Right ventricle myocardium superior (tissue), 1 donor: ENCODE results near the gene FBLN1. TPM values are rescaled to one million over a fixed set of nuclear protein-coding genes. Genes with fewer than 3 reads are reported as not detected.
A peak's percentile ranks its signal among the peaks of the same experiment; 100 is the strongest.
"Not testable (repeated sequence)": the region's sequence is repeated elsewhere in the genome, so short reads cannot be mapped to it uniquely, and the experiment has no call there.

Source experiments
- ATAC-seq: fragments of 200-7000 bp; cut with Tn5 transposase; one replicate; pipeline ENCODE4 v1.9.1; 2020; ENCODE audit warnings: mild to moderate bottlenecking; ENCODE audit not compliant: poor library complexity
- DNase-seq: peaks from one replicate; pipeline ENCODE4 v3.0.0-alpha.2; 2020
- intact Hi-C: fragments of 100-400 bp; cut with DNase I; formaldehyde crosslinking; loops from one replicate; pipeline ENCODE4 v1.11.2; 2022
- total RNA-seq: library from RNA; stranded (reverse); fragmentation: NEBNext Ultra II Directional; extraction: Animal tissue kit (Norgen Biotek cat#: 25700); gene quantifications from one replicate; pipeline ENCODE4 v1.2.1, GENCODE V29; 2021
- donor health status: DM: no; HTN: yes; CAD: no; lungs with severe emphysema.

The FBLN1 gene
- total RNA-seq, 1 donor from 2014 or later, result 89.5 TPM

GRCh38 chr22:45518136-45518535, 15.5 kb downstream of the FBLN1 start:
- DNase-seq (no peak), ATAC-seq (no peak)
- intact Hi-C loops, result no loop called here

DNA sequence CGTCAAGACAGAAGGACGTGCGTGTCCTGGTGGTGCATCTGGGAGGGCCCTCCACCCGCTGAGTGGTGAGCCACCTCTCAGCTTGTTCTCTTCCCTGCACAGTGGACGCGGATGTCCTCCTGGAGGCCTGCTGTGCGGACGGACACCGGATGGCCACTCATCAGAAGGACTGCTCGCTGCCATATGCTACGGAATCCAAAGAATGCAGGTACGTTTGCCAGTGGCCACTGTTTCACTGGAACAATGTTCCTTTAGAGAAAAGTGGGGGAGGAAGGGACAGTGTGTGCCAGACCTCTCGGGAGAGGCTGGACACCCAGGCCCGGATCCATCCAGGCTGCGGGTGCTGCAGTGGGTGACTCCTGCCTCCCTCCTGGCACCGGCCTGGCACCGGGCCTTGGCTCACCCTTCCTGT, 15.9 kb downstream of the FBLN1 start:
- intact Hi-C loops, result no loop called here
- peak; percentile 55 for DNase-seq
- peak; percentile 66 for ATAC-seq

- intact Hi-C loops, result no loop called here
- ATAC-seq (no peak), DNase-seq (no peak)
Measured at GRCh38 chr22:45521178-45521577, 18.5 kb downstream of the FBLN1 start.

- ATAC-seq, result no peak
- intact Hi-C loops, result no loop called here
- no peak for DNase-seq
Measured at GRCh38 chr22:45522462-45522861, 19.8 kb downstream of the FBLN1 start.

DNA sequence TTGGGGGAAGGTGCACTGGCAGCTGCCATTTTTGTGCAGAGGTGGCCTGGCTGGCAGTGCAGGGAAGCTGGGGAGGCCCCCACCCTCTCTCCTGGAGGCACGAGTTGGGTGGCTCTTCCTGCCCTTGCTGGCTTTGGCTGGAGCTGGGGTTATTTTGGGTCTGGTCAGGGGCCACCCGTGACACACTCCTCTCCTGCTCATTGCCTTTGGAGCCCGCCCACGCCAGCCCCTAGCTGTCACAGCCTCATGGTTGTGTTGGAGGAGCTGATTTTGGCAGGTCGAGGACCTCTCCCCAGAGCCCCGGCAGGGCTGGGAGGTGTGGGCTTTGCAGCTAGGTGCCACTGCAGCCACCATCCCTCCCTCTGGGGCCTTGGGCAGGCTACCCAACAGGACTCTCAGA, 21.5 kb downstream of the FBLN1 start:
- DNase-seq, result no peak

DNA sequence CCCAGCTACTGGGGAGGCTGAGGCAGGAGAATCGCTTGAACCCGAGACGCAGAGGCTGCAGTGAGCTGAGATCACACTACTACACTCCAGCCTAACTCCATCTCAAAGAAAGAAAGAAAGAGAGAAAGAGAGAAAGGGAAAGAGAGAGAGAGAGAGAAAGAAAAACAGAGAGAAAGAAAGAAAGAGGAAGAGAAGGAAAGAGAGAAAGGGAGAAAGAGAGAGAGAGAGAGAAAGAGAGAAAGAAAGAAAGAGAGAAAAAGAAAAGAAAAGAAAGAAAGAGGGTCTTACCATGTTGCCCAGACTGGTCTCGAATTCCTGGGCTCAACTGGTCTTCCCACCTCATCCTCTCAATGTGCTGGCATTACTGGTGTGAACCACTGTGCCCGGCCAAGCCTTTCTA, 22.3 kb downstream of the FBLN1 start:
- DNase-seq, result no peak
- no peak for ATAC-seq
- intact Hi-C loops, result no loop called here

More for the DNA sequence above, 21.5 kb downstream of the FBLN1 start:
- intact Hi-C loops, result no loop called here
- ATAC-seq, result no peak

DNA sequence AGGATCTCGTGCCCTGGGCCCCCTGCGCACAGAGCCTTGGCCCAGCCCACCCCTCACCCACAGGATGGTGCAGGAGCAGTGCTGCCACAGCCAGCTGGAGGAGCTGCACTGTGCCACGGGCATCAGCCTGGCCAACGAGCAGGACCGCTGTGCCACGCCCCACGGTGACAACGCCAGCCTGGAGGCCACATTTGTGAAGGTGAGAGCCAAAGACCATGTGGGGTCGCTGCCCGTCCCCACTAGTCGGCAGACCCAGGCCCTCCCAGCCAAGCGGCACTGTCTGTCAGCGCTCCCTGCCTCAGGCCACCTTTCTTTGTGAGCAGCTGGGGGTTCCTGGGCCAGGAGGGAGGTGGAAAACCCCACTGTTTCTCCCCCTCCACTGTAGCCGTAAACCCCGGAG, 22.8 kb downstream of the FBLN1 start:
- ATAC-seq (no peak), DNase-seq (no peak)
- intact Hi-C loops, result no loop called here

GRCh38 chr22:45526281-45526680, 23.6 kb downstream of the FBLN1 start:
- DNase-seq (no peak), ATAC-seq (no peak)
- intact Hi-C loops, result no loop called here

DNA sequence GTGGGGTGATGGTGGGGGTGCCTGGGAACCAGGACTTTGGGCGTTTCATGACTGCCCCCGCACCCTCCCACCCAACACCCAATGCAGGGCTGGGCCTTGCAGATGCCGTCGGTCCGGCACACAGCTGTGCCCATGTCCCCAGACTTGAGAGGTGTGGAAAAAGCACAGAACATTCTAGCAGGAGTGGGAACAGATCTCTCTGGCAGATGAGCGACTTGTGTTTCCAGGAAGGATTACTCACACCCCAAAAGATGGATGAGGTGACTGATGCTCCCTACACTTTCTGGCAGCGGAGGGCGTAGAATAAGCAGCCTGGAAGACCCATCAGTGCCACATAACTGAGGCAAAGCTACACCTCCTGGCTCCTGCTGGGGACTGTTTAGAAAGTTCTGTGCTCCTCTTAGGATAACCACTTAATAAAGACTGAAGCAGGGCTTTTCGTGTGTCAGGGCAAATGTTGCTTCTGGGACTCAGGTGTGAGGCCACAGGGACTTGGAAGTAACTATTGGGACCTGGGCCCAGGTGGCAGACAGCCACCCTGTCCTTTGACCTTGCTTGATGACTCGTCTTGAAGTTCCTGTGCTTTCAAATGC, 24.2 kb downstream of the FBLN1 start:
- intact Hi-C loops, result no loop called here
- DNase-seq (no peak), ATAC-seq (no peak)

DNA sequence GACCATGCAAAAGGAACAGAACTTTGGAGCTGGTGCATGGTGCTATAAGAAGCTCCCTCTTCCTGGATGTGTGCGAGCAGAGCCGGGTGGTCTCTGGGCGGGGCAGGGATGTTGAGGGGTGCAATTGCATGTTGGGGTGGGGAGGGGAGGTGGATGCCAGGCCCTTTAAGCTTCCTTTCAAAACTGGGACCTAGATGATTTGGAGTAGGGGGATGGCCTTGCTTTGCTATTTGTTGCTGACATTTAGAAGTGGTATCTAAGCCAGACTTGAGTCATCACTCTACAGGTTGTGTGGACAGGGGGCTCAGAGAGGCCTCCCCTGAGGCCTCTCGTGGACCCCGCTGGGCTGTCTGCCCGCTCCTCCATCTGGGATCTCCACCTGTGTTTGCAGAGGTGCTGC, 24.8 kb downstream of the FBLN1 start:
- intact Hi-C loops, result no loop called here
- no peak for ATAC-seq
- DNase-seq, result no peak

DNA sequence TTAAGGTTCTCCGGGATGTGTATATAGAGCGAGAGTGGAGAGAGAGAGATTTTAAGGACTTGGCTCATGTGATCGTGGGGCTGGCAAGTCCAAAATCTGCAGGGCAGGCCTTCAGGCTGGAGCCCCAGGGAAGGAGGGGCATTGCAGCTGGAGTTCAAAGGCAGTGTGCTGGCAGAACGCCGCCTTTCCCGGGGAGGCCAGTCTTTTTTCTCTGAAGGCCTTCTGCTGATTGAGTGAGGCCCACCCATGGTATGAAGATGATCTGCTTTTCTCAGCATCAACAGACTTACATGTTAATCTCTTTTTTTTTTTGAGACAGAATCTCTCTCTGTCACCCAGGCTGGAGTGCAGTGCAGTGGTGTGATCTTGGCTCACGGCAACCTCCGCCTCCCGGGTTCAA, 25.4 kb downstream of the FBLN1 start:
- ATAC-seq (no peak), DNase-seq (no peak)
- intact Hi-C loops, result no loop called here

- intact Hi-C loops, result no loop called here
- ATAC-seq, result no peak
- DNase-seq, result no peak
Measured at GRCh38 chr22:45529105-45529504, 26.4 kb downstream of the FBLN1 start.

GRCh38 chr22:45529971-45530575, 27.4 kb downstream of the FBLN1 start:
- no peak for DNase-seq
- intact Hi-C loops, result no loop called here
- ATAC-seq, result no peak

DNA sequence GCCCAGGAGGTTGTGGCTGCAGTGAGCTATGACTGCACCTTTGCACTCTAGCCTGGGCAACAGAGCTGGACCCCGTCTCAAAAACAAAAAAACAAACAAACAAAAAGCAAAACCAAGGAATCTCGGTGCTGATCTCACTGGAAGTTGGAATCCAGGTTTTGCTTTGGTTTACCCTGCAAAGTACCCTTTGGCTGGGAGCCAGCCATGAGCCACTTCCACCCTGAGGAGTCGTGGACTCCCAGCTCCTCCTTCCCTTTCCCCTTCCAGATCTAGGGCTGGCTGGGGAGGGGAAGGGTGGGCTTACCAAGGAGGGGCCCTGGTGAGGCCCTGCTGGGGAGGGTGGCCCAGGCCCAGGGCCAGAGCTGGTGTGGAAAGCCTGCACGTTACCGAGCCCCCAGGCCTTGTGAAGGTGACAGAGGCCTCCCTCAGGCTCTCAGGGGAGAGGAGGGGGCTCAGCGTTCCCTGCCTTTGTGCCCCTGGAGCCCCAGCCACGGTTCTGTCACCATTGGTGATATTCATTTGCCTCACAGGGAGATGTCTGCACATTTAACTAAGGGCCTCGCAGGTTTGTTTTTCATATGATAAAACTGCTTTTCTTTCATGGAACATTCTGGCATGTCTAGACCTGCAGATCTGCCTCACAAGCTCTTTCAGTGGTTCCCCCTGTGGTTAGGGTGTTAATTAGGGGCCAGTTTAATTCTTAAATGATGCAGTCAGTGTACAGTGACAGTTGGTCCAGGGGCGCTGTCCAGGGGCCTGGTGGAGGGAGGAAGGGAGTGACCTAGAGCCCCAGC, 29.0 kb downstream of the FBLN1 start:
- DNase-seq (no peak), ATAC-seq (no peak)
- intact Hi-C loops, result no loop called here

- ATAC-seq (no peak), DNase-seq (no peak)
- intact Hi-C loops, result no loop called here
Measured at GRCh38 chr22:45532235-45532631, 29.6 kb downstream of the FBLN1 start.

- intact Hi-C loops, result no loop called here
- ATAC-seq (no peak), DNase-seq (no peak)
Measured at GRCh38 chr22:45533703-45534102, 31.0 kb downstream of the FBLN1 start.

- ATAC-seq (no peak), DNase-seq (no peak)
- intact Hi-C loops, result no loop called here
Measured at GRCh38 chr22:45534339-45535192, 31.9 kb downstream of the FBLN1 start.

- no peak for DNase-seq
- no peak for ATAC-seq
- intact Hi-C loops, result no loop called here
Measured at GRCh38 chr22:45535290-45535689, 32.6 kb downstream of the FBLN1 start.

DNA sequence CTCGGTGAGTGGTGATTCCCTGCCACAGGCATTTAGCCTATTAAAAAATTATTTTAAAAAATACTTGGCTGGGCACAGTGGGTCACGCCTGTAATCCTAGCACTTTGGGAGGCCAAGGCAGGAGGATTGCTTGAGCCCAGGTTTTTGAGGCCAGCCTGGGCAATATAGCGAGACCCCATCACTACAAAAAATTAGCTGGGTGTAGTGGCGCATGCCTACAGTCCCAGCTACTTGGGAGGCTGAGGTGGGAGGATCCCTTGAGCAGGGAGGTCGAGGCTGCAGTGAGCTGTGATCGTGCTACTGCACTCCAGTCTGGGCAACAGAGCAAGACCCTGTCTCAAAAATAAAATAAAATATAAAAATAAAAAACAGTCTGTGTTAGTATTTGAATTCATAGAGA, 33.2 kb downstream of the FBLN1 start:
- DNase-seq, ATAC-seq, intact Hi-C loops: not testable (repeated sequence)
